PC-9 (cell line): Measurements from ENCODE around the gene PLET1.

Experiments used
- EZH2 ChIP-seq: fragments of 200-600 bp; sonication (generic); IDR thresholded peaks from 2 replicates; pipeline ENCODE4 v1.8.0; 2017; ENCODE audit warnings: antibody characterized with exemption, low read depth
- TF ChIP-seq, protein P1 (sequence below): fragments of 200-600 bp; sonication (generic); conservative IDR thresholded peaks from 2 replicates; pipeline ENCODE4 v1.6.1; 2017; ENCODE audit warnings: mixed run types, antibody characterized with exemption, mild to moderate bottlenecking, moderate library complexity

DNA sequence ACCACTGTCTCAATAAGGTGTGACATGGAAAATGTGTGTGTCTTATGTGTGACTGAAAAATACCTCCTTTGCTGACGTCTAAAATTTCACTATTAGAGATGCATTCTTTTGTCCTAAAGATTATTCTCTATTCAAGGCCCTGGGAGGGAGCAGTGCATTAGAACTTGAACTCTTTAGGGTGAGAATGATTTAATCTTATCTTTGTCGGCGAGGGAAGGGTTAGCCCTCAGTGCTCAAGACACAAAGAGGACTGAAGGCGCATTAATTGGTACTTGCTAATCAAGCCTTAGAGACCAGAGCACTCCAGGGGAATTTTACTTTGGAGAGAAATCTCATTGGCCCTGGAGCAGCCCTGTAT is 29.8 kb upstream of the PLET1 start:
- no peak for TF ChIP-seq EZH2
- TF ChIP-seq, protein P1, sequence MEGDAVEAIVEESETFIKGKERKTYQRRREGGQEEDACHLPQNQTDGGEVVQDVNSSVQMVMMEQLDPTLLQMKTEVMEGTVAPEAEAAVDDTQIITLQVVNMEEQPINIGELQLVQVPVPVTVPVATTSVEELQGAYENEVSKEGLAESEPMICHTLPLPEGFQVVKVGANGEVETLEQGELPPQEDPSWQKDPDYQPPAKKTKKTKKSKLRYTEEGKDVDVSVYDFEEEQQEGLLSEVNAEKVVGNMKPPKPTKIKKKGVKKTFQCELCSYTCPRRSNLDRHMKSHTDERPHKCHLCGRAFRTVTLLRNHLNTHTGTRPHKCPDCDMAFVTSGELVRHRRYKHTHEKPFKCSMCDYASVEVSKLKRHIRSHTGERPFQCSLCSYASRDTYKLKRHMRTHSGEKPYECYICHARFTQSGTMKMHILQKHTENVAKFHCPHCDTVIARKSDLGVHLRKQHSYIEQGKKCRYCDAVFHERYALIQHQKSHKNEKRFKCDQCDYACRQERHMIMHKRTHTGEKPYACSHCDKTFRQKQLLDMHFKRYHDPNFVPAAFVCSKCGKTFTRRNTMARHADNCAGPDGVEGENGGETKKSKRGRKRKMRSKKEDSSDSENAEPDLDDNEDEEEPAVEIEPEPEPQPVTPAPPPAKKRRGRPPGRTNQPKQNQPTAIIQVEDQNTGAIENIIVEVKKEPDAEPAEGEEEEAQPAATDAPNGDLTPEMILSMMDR, result no peak
